Kidney (tissue), 14 donors: ENCODE measurements around the gene SLC39A9. TPM values are rescaled to one million over a fixed set of nuclear protein-coding genes. Genes with fewer than 3 reads are reported as not detected.

Experiments
- DNase-seq, 5 donors: peaks; one replicate each; pipeline ENCODE4 v3.0.0-alpha.2; 2013 to 2020
- FAIRE-seq: peaks from 2 replicates; lab custom pipeline; 2012; peaks lifted over from hg19 to GRCh38; lab: Jason Lieb, UNC
- H3K27ac ChIP-seq, 2 donors: one replicate each; pipeline ENCODE4 v1.7.0; 2013; ENCODE audit warnings: low read depth in 2 of 2, low read length in 2 of 2, inconsistent platforms in 1 of 2
- H3K27me3 ChIP-seq: one replicate; pipeline ENCODE4 v1.7.1; 2013; ENCODE audit warnings: low read length, inconsistent platforms; ENCODE audit not compliant: control insufficient read depth, insufficient read depth
- H3K36me3 ChIP-seq, 3 donors: one replicate each; pipeline versions ENCODE4 v1.7.0 to v1.7.1; 2013; ENCODE audit warnings: low read length in 3 of 3, control low read depth in 1 of 3, inconsistent platforms in 1 of 3; ENCODE audit not compliant: insufficient read depth in 3 of 3, control insufficient read depth in 2 of 3
- H3K4me1 ChIP-seq, 3 donors: one replicate each; pipeline versions ENCODE4 v1.7.0 to v1.7.1; 2013; ENCODE audit warnings: low read length in 3 of 3, inconsistent platforms in 1 of 3, low read depth in 1 of 3; ENCODE audit not compliant: control insufficient read depth in 2 of 3, insufficient read depth in 2 of 3
- H3K4me3 ChIP-seq, 3 donors: one replicate each; pipeline versions ENCODE4 v1.7.0 to v1.8.1; 2013; ENCODE audit warnings: low read length in 3 of 3, control low read depth in 1 of 3, inconsistent platforms in 1 of 3
- H3K9ac ChIP-seq, 3 donors: one replicate each; pipeline versions ENCODE4 v1.7.0 to v1.7.1; 2013; ENCODE audit warnings: low read length in 3 of 3, control low read depth in 1 of 3, inconsistent platforms in 1 of 3
- H3K9me3 ChIP-seq, 3 donors: one replicate each; pipeline versions ENCODE4 v1.7.0 to v1.7.1; 2013; ENCODE audit warnings: low read length in 3 of 3, control low read depth in 1 of 3, inconsistent platforms in 1 of 3; ENCODE audit not compliant: control insufficient read depth in 2 of 3, insufficient read depth in 1 of 3
- CTCF ChIP-seq: IDR thresholded peaks from 3 replicates; pipeline ENCODE4 v1.5.1; 2012; ENCODE audit warnings: mild to moderate bottlenecking, moderate library complexity, borderline replicate concordance; ENCODE audit not compliant: insufficient read depth; ENCODE audit errors: extremely low read depth
- intact Hi-C: fragments of 100-400 bp; cut with DNase I; formaldehyde crosslinking; loops from one replicate; pipeline ENCODE4 v1.11.1; 2022
- polyA plus RNA-seq: library from polyadenylated mRNA; stranded (reverse); fragments of 350-450 nt; fragmentation: Illumina TruSeq; extraction: RNeasy Lipid Tissue Mini Kit (QIAGEN cat#74804); gene quantifications from one replicate; pipeline ENCODE4 v1.2.3, GENCODE V29; 2014; ENCODE audit warnings: low read depth, low replicate concordance; ENCODE audit not compliant: insufficient read depth
- total RNA-seq: library from RNA; stranded (reverse); fragmentation: NEBNext Ultra II Directional; extraction: Animal tissue kit (Norgen Biotek cat#: 25700); gene quantifications from one replicate; pipeline ENCODE4 v1.2.1, GENCODE V29; 2021
- donor health status: control.
- donor health status: control.
- donor health status: control.
- donor health status: control.
- donor health status: control.
- donor health status: DM: yes; HTN: yes; CAD: no.
- donor health status: Normal renal cell carcinoma (clear cell type).

SLC39A9 gene
- total and polyA plus RNA-seq, 2 donors from 2014 or later, result 45.9 to 77.7 TPM

- no peaks in the 10 kb centered on the region for H3K4me1 ChIP-seq
- FAIRE-seq (no peak), DNase-seq (no peak)
- no peaks in the 10 kb centered on the region for H3K27me3 ChIP-seq
- intact Hi-C loops, result no loop called here
- no peak overlapping the region for H3K27ac ChIP-seq
- H3K9ac ChIP-seq, result no peak overlapping the region
- H3K9me3 ChIP-seq, result no peaks in the 10 kb centered on the region
- no peak for TF ChIP-seq CTCF
- H3K36me3 ChIP-seq, result no peaks in the 10 kb centered on the region
- no peak overlapping the region for H3K4me3 ChIP-seq
Observed at GRCh38 chr14:69468949-69469348, 70.5 kb downstream of the SLC39A9 start.

GRCh38 chr14:69471436-69471835 lies 72.9 kb downstream of the SLC39A9 start:
- TF ChIP-seq CTCF, result no peak
- no peak for FAIRE-seq

GRCh38 chr14:69471916-69472315 lies 73.4 kb downstream of the SLC39A9 start:
- H3K27me3 ChIP-seq, result no peaks in the 10 kb centered on the region
- DNase-seq (no peak), FAIRE-seq (no peak)
- H3K9me3 ChIP-seq, result no peaks in the 10 kb centered on the region
- H3K36me3 ChIP-seq, result no peaks in the 10 kb centered on the region
- no peak for TF ChIP-seq CTCF
- no peak overlapping the region for H3K4me3 ChIP-seq
- H3K9ac ChIP-seq, result no peak overlapping the region
- H3K27ac ChIP-seq, result no peak overlapping the region
- no peaks in the 10 kb centered on the region for H3K4me1 ChIP-seq
- intact Hi-C loops, result no loop called here

More at GRCh38 chr14:69471436-69471835, 72.9 kb downstream of the SLC39A9 start:
- Histone ChIP-seq H3K27me3 (no peaks in the 10 kb centered on the region), H3K36me3 (no peaks in the 10 kb centered on the region), H3K9me3 (no peaks in the 10 kb centered on the region), H3K4me3 (no peak overlapping the region), H3K27ac (no peak overlapping the region), H3K4me1 (no peaks in the 10 kb centered on the region), H3K9ac (no peak overlapping the region)
- no peak for DNase-seq
- intact Hi-C loops, result no loop called here

- Histone ChIP-seq H3K4me3 (no peak overlapping the region), H3K9me3 (no peaks in the 10 kb centered on the region), H3K27ac (no peak overlapping the region), H3K9ac (no peak overlapping the region), H3K4me1 (no peaks in the 10 kb centered on the region), H3K27me3 (no peaks in the 10 kb centered on the region), H3K36me3 (no peaks in the 10 kb centered on the region)
- intact Hi-C loops, result no loop called here
- no peak for TF ChIP-seq CTCF
- no peak for DNase-seq
- no peak for FAIRE-seq
Observed at GRCh38 chr14:69473260-69473659, 74.8 kb downstream of the SLC39A9 start.
